AG10803 (cell line): ENCODE measurements around the gene MBP.
"Not testable (repeated sequence)": the region's sequence is repeated elsewhere in the genome, so short reads cannot be mapped to it uniquely, and the experiment has no call there.

ENCODE experiments used
- DNase-seq: peaks from one replicate; pipeline ENCODE4 v3.0.0; 2010; ENCODE audit warnings: low read depth
- H3K4me3 ChIP-seq: 2 replicates; pipeline ENCODE4 v1.5.1; 2011; ENCODE audit warnings: mild to moderate bottlenecking, low read length, control low read depth
- TF ChIP-seq, protein P1 (sequence below): conservative IDR thresholded peaks from 2 replicates; pipeline ENCODE4 v1.5.1; 2011; ENCODE audit warnings: mild to moderate bottlenecking, low read length, control low read depth, inconsistent platforms

MBP gene

DNA sequence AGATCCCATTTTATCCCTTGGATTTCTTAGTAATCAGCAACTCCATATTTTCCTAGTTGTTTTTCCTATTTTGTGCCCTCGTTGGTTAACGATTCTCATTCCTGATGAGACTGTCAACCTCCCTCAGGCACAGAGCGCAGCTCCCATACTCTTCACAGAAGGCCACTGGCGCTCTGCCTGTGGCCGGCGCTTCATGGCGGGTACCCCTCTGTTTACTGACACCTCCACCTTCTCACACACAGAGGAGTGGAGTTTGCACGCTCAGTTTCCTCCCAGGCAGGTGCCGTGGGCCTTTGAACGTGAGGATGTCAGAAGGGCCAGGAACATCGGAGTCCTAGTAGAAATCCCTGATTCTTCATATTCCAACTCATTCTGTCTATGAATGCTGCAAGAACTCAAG, 139.0 kb downstream of the MBP start:
- TF ChIP-seq, protein P1, sequence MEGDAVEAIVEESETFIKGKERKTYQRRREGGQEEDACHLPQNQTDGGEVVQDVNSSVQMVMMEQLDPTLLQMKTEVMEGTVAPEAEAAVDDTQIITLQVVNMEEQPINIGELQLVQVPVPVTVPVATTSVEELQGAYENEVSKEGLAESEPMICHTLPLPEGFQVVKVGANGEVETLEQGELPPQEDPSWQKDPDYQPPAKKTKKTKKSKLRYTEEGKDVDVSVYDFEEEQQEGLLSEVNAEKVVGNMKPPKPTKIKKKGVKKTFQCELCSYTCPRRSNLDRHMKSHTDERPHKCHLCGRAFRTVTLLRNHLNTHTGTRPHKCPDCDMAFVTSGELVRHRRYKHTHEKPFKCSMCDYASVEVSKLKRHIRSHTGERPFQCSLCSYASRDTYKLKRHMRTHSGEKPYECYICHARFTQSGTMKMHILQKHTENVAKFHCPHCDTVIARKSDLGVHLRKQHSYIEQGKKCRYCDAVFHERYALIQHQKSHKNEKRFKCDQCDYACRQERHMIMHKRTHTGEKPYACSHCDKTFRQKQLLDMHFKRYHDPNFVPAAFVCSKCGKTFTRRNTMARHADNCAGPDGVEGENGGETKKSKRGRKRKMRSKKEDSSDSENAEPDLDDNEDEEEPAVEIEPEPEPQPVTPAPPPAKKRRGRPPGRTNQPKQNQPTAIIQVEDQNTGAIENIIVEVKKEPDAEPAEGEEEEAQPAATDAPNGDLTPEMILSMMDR, result no peak
- DNase-seq, result no peak
- no peak overlapping the region for H3K4me3 ChIP-seq

DNA sequence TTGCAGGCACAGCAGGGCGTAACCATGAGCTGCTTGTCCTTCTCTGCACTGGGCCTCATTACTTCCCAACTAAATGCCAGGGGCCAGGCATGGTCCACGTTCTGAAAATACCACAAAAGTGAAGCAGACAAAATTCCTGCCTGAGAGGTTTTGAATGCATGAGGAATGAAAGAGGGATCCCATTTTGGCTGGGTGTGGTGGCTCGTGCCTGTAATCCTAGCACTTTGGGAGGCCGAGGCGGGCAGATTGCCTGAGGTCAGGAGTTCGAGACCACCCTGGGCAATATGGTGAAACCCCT, 139.5 kb downstream of the MBP start:
- H3K4me3 ChIP-seq, result no peak overlapping the region
- TF ChIP-seq, protein P1, result no peak
- no peak for DNase-seq

DNA sequence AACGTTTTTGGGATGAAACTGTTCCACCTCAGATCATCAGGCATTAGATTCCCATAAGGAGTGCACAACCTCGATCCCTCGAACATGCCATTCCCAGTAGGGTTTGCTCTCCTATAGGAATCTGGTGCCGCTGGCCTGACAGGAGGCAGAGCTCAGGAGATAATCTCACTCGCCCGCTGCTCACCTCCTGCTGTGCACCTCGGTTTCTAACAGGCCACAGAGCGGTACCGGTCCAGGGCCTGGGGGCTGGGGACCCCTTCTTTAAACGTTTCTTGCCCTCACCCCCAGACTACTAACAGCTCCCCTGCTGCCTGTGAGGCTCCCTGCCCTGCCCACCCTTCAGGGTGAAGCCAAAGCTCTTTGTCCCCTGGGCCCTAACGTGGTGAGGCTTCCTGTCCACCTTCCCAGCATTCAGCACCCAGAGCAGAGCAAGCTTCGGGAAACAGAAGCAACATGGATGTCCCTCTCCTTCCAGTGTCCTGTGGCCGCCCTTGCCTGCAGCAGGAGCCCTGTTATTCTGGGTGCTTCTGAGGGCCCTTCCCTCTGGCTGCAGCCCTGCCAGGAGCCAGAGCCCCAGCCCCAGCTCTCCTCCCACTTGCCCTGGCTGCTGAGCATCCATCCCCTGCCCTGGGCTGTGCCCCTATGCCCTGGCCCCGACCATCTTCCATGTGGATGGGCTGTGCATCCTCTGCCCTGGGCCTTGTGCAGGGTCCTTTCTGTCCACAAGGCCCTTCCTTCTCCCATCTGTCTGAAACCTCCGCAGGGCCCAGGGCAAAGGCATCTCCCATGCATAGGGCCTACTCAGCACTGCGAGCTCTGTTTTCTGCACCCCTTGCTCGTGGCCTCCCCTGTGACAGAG, 140.1 kb downstream of the MBP start:
- TF ChIP-seq, protein P1, result no peak
- no peak overlapping the region for H3K4me3 ChIP-seq
- no peak for DNase-seq

DNA sequence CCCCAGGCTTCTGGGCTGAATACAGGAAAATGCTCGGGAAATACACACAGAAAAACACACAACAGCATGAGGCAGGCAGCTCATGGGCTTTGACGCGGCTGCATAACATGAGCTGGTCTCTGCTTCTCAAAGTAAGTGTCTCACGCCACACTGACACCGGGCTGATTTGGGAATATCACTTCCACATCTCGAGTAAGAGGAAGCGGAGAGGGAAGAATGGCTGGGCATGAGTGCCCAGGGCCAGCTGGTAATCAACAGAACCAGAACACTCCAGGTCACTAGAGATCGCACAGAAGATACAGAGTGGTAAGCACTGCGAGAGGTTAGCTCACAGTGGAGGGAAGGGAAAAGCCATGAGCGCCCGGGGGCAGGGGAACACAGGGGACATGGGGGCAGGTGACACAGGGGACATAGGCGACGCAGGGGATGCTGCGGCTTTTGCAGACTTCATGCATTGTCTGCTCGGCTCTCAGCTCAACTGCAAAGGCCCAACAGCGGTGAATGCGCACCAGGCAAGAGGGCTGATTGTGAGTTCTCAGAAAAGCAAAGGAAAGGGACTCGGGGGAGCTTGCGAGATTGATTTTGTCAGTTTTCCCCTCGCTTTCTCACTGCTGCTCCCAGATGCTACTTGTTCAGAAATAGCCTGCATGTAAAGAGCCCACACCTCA, 141.4 kb downstream of the MBP start:
- no peak overlapping the region for H3K4me3 ChIP-seq
- TF ChIP-seq, protein P1, result no peak
- DNase-seq, result no peak

DNA sequence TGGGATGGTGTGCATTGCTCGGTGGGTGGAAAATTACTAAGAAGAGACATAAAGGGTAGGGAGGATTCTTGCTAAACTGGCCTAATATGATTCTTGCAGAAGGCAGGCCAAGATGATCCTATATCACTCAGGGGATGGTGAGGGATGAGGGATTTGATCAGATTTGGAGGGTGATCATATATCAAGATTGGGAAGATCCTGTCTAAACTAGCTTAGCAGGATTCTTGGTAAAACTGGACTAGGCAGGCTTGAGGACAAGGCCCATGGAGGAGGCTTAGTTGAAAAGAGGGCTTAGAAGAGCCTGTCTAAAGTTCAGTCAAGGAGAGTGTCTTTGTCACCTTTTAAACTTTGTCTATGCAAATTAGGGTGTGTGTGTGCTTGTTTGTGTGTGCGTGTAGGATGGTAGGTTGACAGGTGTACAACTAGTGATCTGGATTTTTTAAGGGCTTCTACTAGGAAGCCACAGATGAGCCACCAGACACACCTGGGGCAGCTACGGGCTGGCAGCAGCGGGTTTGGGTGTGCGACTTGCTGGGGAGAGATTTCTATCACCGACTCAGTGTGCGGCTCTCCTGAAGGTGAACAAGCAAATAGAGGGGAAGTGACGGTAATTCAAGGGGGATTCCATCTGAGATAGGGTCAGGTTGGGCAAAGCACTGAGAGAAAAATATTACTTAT, 142.1 kb downstream of the MBP start:
- DNase-seq, H3K4me3 ChIP-seq: not testable (repeated sequence)

DNA sequence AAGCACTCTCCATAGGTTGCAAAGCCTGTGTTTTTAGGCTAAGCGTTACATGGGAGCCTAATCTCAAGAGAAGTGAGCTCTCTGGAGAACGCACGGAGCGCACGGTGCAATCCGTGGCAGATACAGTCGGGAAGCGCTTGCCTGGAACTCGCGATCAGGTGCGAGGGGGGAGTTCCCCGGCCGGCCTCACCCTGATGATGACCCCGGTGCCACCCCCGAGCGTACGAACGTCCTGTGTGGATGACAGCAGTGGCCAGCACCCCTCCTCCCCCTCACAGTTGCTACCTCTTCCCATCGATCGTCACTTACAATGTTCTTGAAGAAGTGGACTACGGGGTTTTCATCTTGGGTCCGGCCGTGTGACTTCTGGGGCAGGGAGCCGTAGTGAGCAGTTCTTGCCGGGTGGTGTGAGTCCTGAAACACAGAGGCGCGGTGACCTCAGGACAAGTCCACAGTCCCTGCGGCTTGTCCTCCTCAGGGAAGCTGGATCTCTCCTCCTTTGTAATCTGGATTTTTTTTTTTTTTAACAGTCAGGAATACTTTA, 142.9 kb downstream of the MBP start:
- TF ChIP-seq, protein P1, result no peak
- no peak overlapping the region for H3K4me3 ChIP-seq
- no peak for DNase-seq

DNA sequence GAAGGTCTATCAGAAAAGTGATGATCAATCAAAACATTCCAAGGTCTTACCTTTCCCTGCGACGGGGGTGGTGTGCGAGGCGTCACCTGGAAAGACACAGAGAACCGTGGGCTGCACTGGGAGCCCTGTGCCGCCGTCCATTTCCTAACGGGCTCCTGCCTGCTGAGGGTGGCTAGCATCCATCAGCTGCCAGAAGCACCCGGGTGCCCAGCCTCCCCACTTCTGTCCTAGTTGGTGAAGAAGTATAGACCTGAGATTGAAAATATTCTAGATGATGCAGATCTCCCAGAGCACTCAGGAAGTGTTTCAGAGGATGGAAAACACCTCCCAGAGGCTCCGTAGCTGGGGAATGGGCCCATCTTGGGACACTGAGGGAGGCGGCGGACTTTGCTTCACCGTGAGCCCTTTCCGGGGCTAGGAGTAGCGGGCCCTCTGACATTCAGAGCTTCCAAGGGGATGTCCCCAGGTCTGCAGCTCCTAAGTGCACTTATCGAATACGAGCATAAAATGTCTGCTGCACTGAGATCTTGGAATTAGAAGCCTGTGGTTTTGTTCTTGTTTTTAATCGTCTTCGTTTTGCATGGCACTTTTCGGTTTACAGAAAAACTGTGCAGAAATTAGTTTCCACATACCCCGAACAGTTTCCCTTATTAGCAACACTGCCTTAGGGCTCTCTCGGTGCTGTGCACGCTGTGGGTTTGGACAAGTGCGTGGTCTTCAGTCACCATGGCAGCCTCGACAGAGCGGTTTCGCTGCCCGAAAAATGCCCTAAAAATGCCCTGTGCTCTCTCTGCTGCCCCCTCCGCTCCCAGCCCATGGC, 143.5 kb downstream of the MBP start:
- TF ChIP-seq, protein P1, result no peak
- H3K4me3 ChIP-seq, result no peak overlapping the region
- DNase-seq, result no peak
